H1 (cell line): ENCODE measurements around the gene QSOX1. TPM values are rescaled to one million over a fixed set of nuclear protein-coding genes. Genes with fewer than 3 reads are reported as not detected.

Experiments used
- CTCF ChIA-PET: fragments of 300-600 bp; sonication (Branson Sonifier 250); formaldehyde crosslinking; loops from one replicate; lab custom pipeline; 2021; ENCODE audit not compliant: partially characterized antibody; lab: Charles Lee
- POLR2A ChIA-PET: fragments of 300-600 bp; sonication (Branson Sonifier 250); formaldehyde crosslinking; loops from one replicate; lab custom pipeline; 2021; ENCODE audit warnings: inconsistent platforms; ENCODE audit not compliant: partially characterized antibody; lab: Charles Lee
- DNase-seq, 2 experiments: peaks; one replicate each; pipeline versions ENCODE4 v3.0.0 to v3.0.0-alpha.2; 2010 to 2022; ENCODE audit warnings: low spot score in 2 of 2, low read depth in 1 of 2, mixed read lengths in 1 of 2
- FAIRE-seq: peaks from 2 replicates; lab custom pipeline; 2011; peaks lifted over from hg19 to GRCh38; lab: Jason Lieb, UNC
- H2AFZ ChIP-seq: 2 replicates; pipeline ENCODE4 v1.8.1; 2012; ENCODE audit warnings: low read length, inconsistent platforms
- H2AK5ac ChIP-seq: 2 replicates; pipeline ENCODE4 v1.6.1; 2013; ENCODE audit warnings: low read depth, low read length
- H2BK120ac ChIP-seq: replicated peaks from 2 replicates; pipeline ENCODE3; 2013; ENCODE audit warnings: low read depth, low read length, inconsistent platforms
- H2BK12ac ChIP-seq: 2 replicates; pipeline ENCODE4 v1.6.1; 2013; ENCODE audit warnings: low read depth, low read length
- H2BK15ac ChIP-seq: 2 replicates; pipeline ENCODE4 v1.6.1; 2013; ENCODE audit warnings: low read length
- H2BK20ac ChIP-seq: 2 replicates; pipeline ENCODE4 v1.6.1; 2013; ENCODE audit warnings: low read length
- H2BK5ac ChIP-seq: 2 replicates; pipeline ENCODE4 v1.6.1; 2013; ENCODE audit warnings: low read depth, low read length
- H3K14ac ChIP-seq: 2 replicates; pipeline ENCODE4 v1.6.1; 2013; ENCODE audit warnings: inconsistent platforms; ENCODE audit not compliant: insufficient read length
- H3K18ac ChIP-seq: 2 replicates; pipeline ENCODE4 v1.6.1; 2013; ENCODE audit warnings: low read length; ENCODE audit errors: extremely low read depth
- H3K23ac ChIP-seq: 2 replicates; pipeline ENCODE4 v1.6.1; 2013; ENCODE audit warnings: inconsistent platforms; ENCODE audit not compliant: insufficient read length
- H3K23me2 ChIP-seq: 2 replicates; pipeline ENCODE4 v1.6.1; 2013; ENCODE audit warnings: low read depth, low read length
- H3K27ac ChIP-seq: 2 replicates; pipeline ENCODE4 v1.6.1; 2011; ENCODE audit warnings: low read depth, low read length, inconsistent platforms
- H3K27me3 ChIP-seq, 4 experiments: replicated peaks in 1 of 4; 1 replicate in 1 of 4; 2 replicates in 3 of 4; pipeline versions ENCODE4 v1.6.1 to v1.8.1; 2011 to 2013; ENCODE audit warnings: low read length in 3 of 4, mild to moderate bottlenecking in 3 of 4, inconsistent platforms in 2 of 4, mixed read lengths in 2 of 4, moderate library complexity in 1 of 4; ENCODE audit not compliant: control insufficient read depth in 3 of 4, insufficient read depth in 3 of 4; ENCODE audit errors: extremely low read depth in 1 of 4
- H3K36me3 ChIP-seq, 4 experiments: 2 replicates each; pipeline versions ENCODE4 v1.6.1 to v1.8.1; 2011 to 2013; ENCODE audit warnings: mild to moderate bottlenecking in 4 of 4, low read length in 3 of 4, moderate library complexity in 2 of 4, control low read depth in 1 of 4, inconsistent platforms in 1 of 4; ENCODE audit not compliant: insufficient read depth in 4 of 4, control insufficient read depth in 2 of 4
- H3K4ac ChIP-seq: replicated peaks from 2 replicates; pipeline ENCODE3; 2013; ENCODE audit warnings: low read length, low read depth, mixed read lengths, inconsistent platforms; ENCODE audit not compliant: insufficient read length
- H3K4me1 ChIP-seq, 4 experiments: replicated peaks in 1 of 4; 1 replicate in 1 of 4; 2 replicates in 3 of 4; pipeline versions ENCODE4 v1.6.1 to v1.8.1; 2011 to 2013; ENCODE audit warnings: low read length in 3 of 4, inconsistent platforms in 2 of 4, mixed read lengths in 1 of 4; ENCODE audit not compliant: insufficient read depth in 4 of 4, control insufficient read depth in 3 of 4
- H3K4me2 ChIP-seq, 2 experiments: 2 replicates each; pipeline versions ENCODE4 v1.6.1 to v1.8.1; 2011 to 2013; ENCODE audit warnings: low read depth in 2 of 2, low read length in 2 of 2, control low read depth in 1 of 2, inconsistent platforms in 1 of 2, mild to moderate bottlenecking in 1 of 2; ENCODE audit not compliant: insufficient read depth in 1 of 2
- H3K4me3 ChIP-seq, 4 experiments: fragments of 200-600, 300-600 bp in 1 of 4; sonication (generic), shearing (Covaris generic), sonication (Bioruptor Twin) in 1 of 4; 2 replicates each; pipeline versions ENCODE4 v1.5.1 to v1.8.1; 2011 to 2016; ENCODE audit warnings: low read length in 4 of 4, low read depth in 3 of 4, control low read depth in 2 of 4, inconsistent platforms in 2 of 4, mild to moderate bottlenecking in 2 of 4, mixed read lengths in 1 of 4, moderate library complexity in 1 of 4; ENCODE audit not compliant: insufficient read depth in 2 of 4; ENCODE audit errors: extremely low read depth in 1 of 4
- H3K56ac ChIP-seq: replicated peaks from 2 replicates; pipeline ENCODE3; 2013; ENCODE audit warnings: low read depth, mild to moderate bottlenecking, mixed read lengths, low read length, inconsistent platforms; ENCODE audit not compliant: insufficient read length
- H3K79me1 ChIP-seq: 2 replicates; pipeline ENCODE4 v1.6.1; 2013; ENCODE audit warnings: low read depth, low read length, control low read depth
- H3K79me2 ChIP-seq, 2 experiments: 2 replicates each; pipeline versions ENCODE4 v1.6.1 to v1.8.1; 2012 to 2013; ENCODE audit warnings: low read length in 2 of 2, mild to moderate bottlenecking in 2 of 2, inconsistent platforms in 1 of 2; ENCODE audit not compliant: insufficient read depth in 2 of 2, control insufficient read depth in 1 of 2
- H3K9ac ChIP-seq, 4 experiments: replicated peaks in 1 of 4; 1 replicate in 1 of 4; 2 replicates in 3 of 4; pipeline versions ENCODE4 v1.6.1 to v1.8.1; 2011 to 2013; ENCODE audit warnings: low read depth in 3 of 4, low read length in 3 of 4, control low read depth in 2 of 4, mild to moderate bottlenecking in 2 of 4, moderate library complexity in 2 of 4, inconsistent platforms in 1 of 4; ENCODE audit errors: extremely low read depth in 1 of 4
- H3K9me3 ChIP-seq, 2 experiments: 2 replicates each; pipeline versions ENCODE4 v1.6.1 to v1.8.1; 2012 to 2013; ENCODE audit warnings: mild to moderate bottlenecking in 2 of 2, moderate library complexity in 2 of 2, control low read depth in 1 of 2, inconsistent platforms in 1 of 2, low read depth in 1 of 2, low read length in 1 of 2, mixed read lengths in 1 of 2; ENCODE audit not compliant: insufficient read depth in 2 of 2
- H4K20me1 ChIP-seq, 2 experiments: replicated peaks in 1 of 2; 2 replicates each; pipeline versions ENCODE3 to v1.8.1; 2011 to 2013; ENCODE audit warnings: inconsistent platforms in 2 of 2, low read length in 2 of 2, mild to moderate bottlenecking in 1 of 2; ENCODE audit not compliant: insufficient read depth in 2 of 2, control insufficient read depth in 1 of 2
- H4K5ac ChIP-seq: 2 replicates; pipeline ENCODE4 v1.6.1; 2013; ENCODE audit warnings: low read length, low read depth, mixed read lengths, inconsistent platforms; ENCODE audit not compliant: insufficient read length
- H4K8ac ChIP-seq: 2 replicates; pipeline ENCODE4 v1.8.0; 2013; ENCODE audit warnings: mild to moderate bottlenecking, moderate library complexity, low read length, inconsistent platforms; ENCODE audit not compliant: insufficient read depth; ENCODE audit errors: extremely low read depth
- H4K91ac ChIP-seq: replicated peaks from 2 replicates; pipeline ENCODE3; 2013; ENCODE audit warnings: low read length, mixed read lengths, inconsistent platforms; ENCODE audit not compliant: insufficient read length
- ASH2L ChIP-seq: fragments of 200-600, 300-600 bp; sonication (generic); IDR thresholded peaks from one replicate; pipeline ENCODE4 v1.7.1; 2017; ENCODE audit warnings: low read length
- ATF3 ChIP-seq: IDR thresholded peaks from 2 replicates; pipeline ENCODE4 v1.6.1; 2011; ENCODE audit warnings: low read depth, mild to moderate bottlenecking, low read length; ENCODE audit not compliant: insufficient read depth
- BCL11A ChIP-seq, 2 experiments: IDR thresholded peaks; one replicate each; pipeline ENCODE4 v1.6.1; 2011; ENCODE audit warnings: low read depth in 2 of 2, low read length in 2 of 2, mild to moderate bottlenecking in 2 of 2
- BRCA1 ChIP-seq: IDR thresholded peaks from 2 replicates; pipeline ENCODE4 v1.6.1; 2012; ENCODE audit warnings: low read depth, low read length, improper control_type of control experiment
- CHD2 ChIP-seq: IDR thresholded peaks from 2 replicates; pipeline ENCODE4 v1.6.1; 2012; ENCODE audit warnings: low read length, improper control_type of control experiment
- FOSL1 ChIP-seq: IDR thresholded peaks from 2 replicates; pipeline ENCODE4 v1.6.1; 2011; ENCODE audit warnings: mild to moderate bottlenecking, low read depth, low read length, moderate library complexity; ENCODE audit not compliant: insufficient read depth
- HDAC6 ChIP-seq: IDR thresholded peaks from one replicate; pipeline ENCODE4 v1.7.1; 2012; ENCODE audit warnings: low read depth, mild to moderate bottlenecking, inconsistent platforms, low read length, moderate library complexity
- KDM4A ChIP-seq: IDR thresholded peaks from one replicate; pipeline ENCODE4 v1.7.1; 2012; ENCODE audit warnings: low read depth, mild to moderate bottlenecking, moderate library complexity, low read length, inconsistent platforms; ENCODE audit not compliant: severe bottlenecking
- NANOG ChIP-seq: IDR thresholded peaks from 2 replicates; pipeline ENCODE4 v1.6.1; 2011; ENCODE audit warnings: low read length, low read depth, mild to moderate bottlenecking, inconsistent platforms; ENCODE audit not compliant: insufficient read depth, poor library complexity, severe bottlenecking
- POU5F1 ChIP-seq: IDR thresholded peaks from 2 replicates; pipeline ENCODE4 v1.6.1; 2011; ENCODE audit warnings: low read depth, mild to moderate bottlenecking, low read length, moderate library complexity
- RBBP5 ChIP-seq: IDR thresholded peaks from 2 replicates; pipeline ENCODE4 v1.7.1; 2012; ENCODE audit warnings: low read depth, mild to moderate bottlenecking, inconsistent platforms, low read length, moderate library complexity, borderline replicate concordance
- SIRT6 ChIP-seq: IDR thresholded peaks from one replicate; pipeline ENCODE4 v1.7.1; 2012; ENCODE audit warnings: low read length, inconsistent platforms
- TEAD4 ChIP-seq: IDR thresholded peaks from 2 replicates; pipeline ENCODE4 v1.6.1; 2012; ENCODE audit warnings: low read depth, low read length, inconsistent platforms, mixed read lengths
- WGBS, 2 experiments: shearing (Covaris generic) in 1 of 2; methylation state at CpG; one replicate each; pipeline versions ENCODE4 v1.1.6 to v1.1.7; 2013 to 2015; ENCODE audit warnings: low lambda C conversion rate in 2 of 2, mixed read lengths in 2 of 2, inconsistent platforms in 1 of 2, low coverage in 1 of 2, missing lambda C conversion rate in 1 of 2; ENCODE audit not compliant: insufficient replicate concordance in 2 of 2, insufficient coverage in 1 of 2, insufficient read length in 1 of 2; ENCODE audit errors: extremely low coverage in 1 of 2, missing lambda C conversion rate in 1 of 2; 5-methylcytosine and 5-hydroxymethylcytosine counted together
- polyA plus RNA-seq, 7 experiments: library from polyadenylated mRNA; depleted of rRNA in 3 of 7; stranded (reverse) in 5 of 7; unstranded in 2 of 7; fragments of >200 nt in 5 of 7; fragments of 200-250 nt in 2 of 7; gene quantifications; 1 replicate in 5 of 7; 2 replicates in 1 of 7; 4 replicates in 1 of 7; pipeline versions ENCODE4 v1.2.1 to v1.2.3, GENCODE V29; 2011 to 2013; ENCODE audit warnings: missing spikeins in 2 of 7, mixed read lengths in 2 of 7
- total RNA-seq: library from RNA; stranded (reverse); fragmentation: NEBNext Ultra II Directional; extraction: Animal tissue kit (Norgen Biotek cat#: 25700); gene quantifications from 2 replicates; pipeline ENCODE4 v1.2.1, GENCODE V29; 2021

QSOX1 gene
- total and polyA plus RNA-seq, 2 of the 8 experiments (the other 6 are each of a cell fraction or from before 2014, with no cell fraction given) = 97.7 to 123 TPM

DNA sequence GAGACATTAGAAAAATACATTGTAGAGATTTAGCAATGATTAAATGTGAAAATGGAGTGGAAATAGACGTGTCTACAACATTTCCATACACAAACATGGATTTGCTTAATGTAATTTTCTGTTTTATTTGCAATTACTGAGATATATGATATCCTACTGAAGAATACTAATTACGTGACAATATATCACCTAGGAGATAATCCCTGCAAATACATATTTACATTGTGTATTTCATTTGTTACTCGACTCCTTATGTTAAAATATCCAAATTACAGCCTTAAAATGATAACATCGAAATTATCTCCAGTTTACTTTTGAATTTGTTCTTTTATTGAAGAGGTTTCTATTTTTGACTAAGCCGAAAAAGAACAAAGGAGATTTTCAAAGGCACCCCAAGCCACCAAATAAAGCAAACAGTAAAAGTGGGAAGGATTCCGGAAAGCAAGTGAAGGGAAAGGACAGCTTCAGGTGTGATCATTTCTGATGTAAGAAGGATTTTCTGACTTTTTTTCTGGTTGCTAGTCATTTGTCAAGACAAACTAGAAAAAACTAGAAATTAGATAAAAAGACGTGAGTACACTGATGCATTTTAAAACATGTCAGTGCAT is 83.3 kb downstream of the QSOX1 start:
- Histone ChIP-seq H3K23me2 (peaks cover 15% of the 10 kb centered on the region; the same call in 1 of the 2 replicates), H3K18ac (no peak overlapping the region; the same call in 1 of the 2 replicates), H3K9ac (no peak overlapping the region), H2BK20ac (no peak overlapping the region), H2BK15ac (no peak overlapping the region), H3K4me3 (peak overlapping the region in 1 of 4 experiments; percentile 66; a peak in 2 of 8 replicates), H2AK5ac (no peak overlapping the region), H2BK120ac (no peak overlapping the region), H3K4ac (no peak overlapping the region), H2BK12ac (no peak overlapping the region), H3K79me2 (no peaks in the 10 kb centered on the region; a peak in 1 of 4 replicates), H4K91ac (no peak overlapping the region), H2AFZ (no peak overlapping the region), H3K79me1 (no peaks in the 10 kb centered on the region), H3K4me2 (peak overlapping the region; percentile 91 to 98), H3K27me3 (peaks cover 28 to 51% (median 47%) of the 10 kb centered on the region in 4 experiments), H3K4me1 (peaks cover 27 to 51% (median 32%) of the 10 kb centered on the region in 4 experiments), H3K27ac (no peak overlapping the region), H3K23ac (no peak overlapping the region), H3K14ac (no peak overlapping the region), H3K56ac (no peak overlapping the region), H2BK5ac (no peak overlapping the region), H4K20me1 (peaks cover 0 to 5% of the 10 kb centered on the region in 2 experiments), H3K36me3 (no peaks in the 10 kb centered on the region; a peak in 1 of 8 replicates), H3K9me3 (no peaks in the 10 kb centered on the region; a peak in 1 of 4 replicates), H4K5ac (no peak overlapping the region), H4K8ac (no peak overlapping the region)
- DNase-seq = no peak
- WGBS, 2 experiments = 6% methylated on average over 7 of the region's 7 CpGs; no CpG with 5 or more reads in 1 of the 2 experiments
- ChIA-PET POLR2A (interaction anchor here (2.3 to 4.0 kb wide), 4 partner anchors 8 to 14 kb away, joined by 12 to 26 read pairs (median 22); partner anchors contain the start of gene LHX4), CTCF (interaction anchor here (1.3 to 4.6 kb wide), 4 partner anchors 6 to 57 kb away, joined by 3 to 20 read pairs (median 9); partner anchors contain the start of gene LHX4)
- FAIRE-seq = peak; percentile 70
- TF ChIP-seq POU5F1 (no peak), BRCA1 (no peak), NANOG (no peak), FOSL1 (no peak), HDAC6 (no peak), ASH2L (no peak), TEAD4 (no peak), KDM4A (no peak), BCL11A (IDR thresholded peaks at IDR 0.05; ENCODE audit: low read depth in 2 of 2, low read length in 2 of 2) (no peak), RBBP5 (no peak), SIRT6 (no peak), ATF3 (no peak), CHD2 (no peak)
